GM12878 (cell line): ENCODE results near the gene DDX39A. TPM values are rescaled to one million over a fixed set of nuclear protein-coding genes. Genes with fewer than 3 reads are reported as not detected.

Experiments used
- BACH1 ChIP-seq: fragments of 450-650 bp; IDR thresholded peaks from 2 replicates; pipeline ENCODE4 v1.6.1; 2017; ENCODE audit warnings: mild to moderate bottlenecking, borderline replicate concordance
- CBFB ChIP-seq: IDR thresholded peaks from 2 replicates; pipeline ENCODE4 v1.6.1; 2016; ENCODE audit warnings: antibody characterized with exemption, low read depth
- CTCF ChIP-seq, 3 experiments: IDR thresholded peaks in 2 of 3; conservative IDR thresholded peaks in 1 of 3; 2 replicates each; pipeline ENCODE4 v1.5.1; 2011; ENCODE audit warnings: low read depth in 3 of 3, low read length in 3 of 3, mild to moderate bottlenecking in 3 of 3, control low read depth in 2 of 3, moderate library complexity in 2 of 3, inconsistent platforms in 1 of 3, mixed read lengths in 1 of 3; ENCODE audit not compliant: control insufficient read depth in 2 of 3, insufficient read depth in 1 of 3; ENCODE audit errors: extremely low read depth in 1 of 3
- EED ChIP-seq: sonication (generic); IDR thresholded peaks from 2 replicates; pipeline ENCODE4 v1.6.1; 2016; ENCODE audit warnings: antibody characterized with exemption, low read depth
- HDAC6 ChIP-seq: fragments of 200-600 bp; sonication (generic); IDR thresholded peaks from one replicate; pipeline ENCODE4 v1.8.0; 2017; ENCODE audit warnings: antibody characterized with exemption; ENCODE audit not compliant: unreplicated experiment
- IRF5 ChIP-seq: fragments of 450-650 bp; IDR thresholded peaks from 2 replicates; pipeline ENCODE4 v1.6.1; 2017; ENCODE audit warnings: borderline replicate concordance
- LARP7 ChIP-seq: fragments of 450-650 bp; IDR thresholded peaks from 2 replicates; pipeline ENCODE4 v1.6.1; 2017; ENCODE audit warnings: mild to moderate bottlenecking
- MLLT1 ChIP-seq: fragments of 450-650 bp; IDR thresholded peaks from 2 replicates; pipeline ENCODE4 v1.6.1; 2016; ENCODE audit warnings: mild to moderate bottlenecking
- NFYA ChIP-seq: IDR thresholded peaks from 2 replicates; pipeline ENCODE4 v1.6.1; 2011; ENCODE audit warnings: low read depth, mild to moderate bottlenecking, low read length, improper control_type of control experiment, borderline replicate concordance
- POLR2AphosphoS5 ChIP-seq: IDR thresholded peaks from 2 replicates; pipeline ENCODE4 v1.6.1; 2011; ENCODE audit warnings: mild to moderate bottlenecking, low read length, inconsistent platforms
- SIN3A ChIP-seq: IDR thresholded peaks from 2 replicates; pipeline ENCODE4 v1.6.1; 2012; ENCODE audit warnings: low read depth, low read length, improper control_type of control experiment
- SKIL ChIP-seq: fragments of 450-650 bp; IDR thresholded peaks from 2 replicates; pipeline ENCODE4 v1.6.1; 2017; ENCODE audit warnings: mild to moderate bottlenecking, low read depth, inconsistent platforms; ENCODE audit not compliant: poor library complexity, severe bottlenecking
- SUZ12 ChIP-seq: fragments of 200-600 bp; sonication (generic); IDR thresholded peaks from one replicate; pipeline ENCODE4 v1.6.1; 2018; ENCODE audit warnings: antibody characterized with exemption, mild to moderate bottlenecking; ENCODE audit not compliant: unreplicated experiment
- ZNF217 ChIP-seq: fragments of 450-650 bp; IDR thresholded peaks from 2 replicates; pipeline ENCODE4 v1.6.1; 2017; ENCODE audit warnings: antibody characterized with exemption, mild to moderate bottlenecking
- ZNF384 ChIP-seq: IDR thresholded peaks from 2 replicates; pipeline ENCODE4 v1.6.1; 2012; ENCODE audit warnings: low read depth, mild to moderate bottlenecking, low read length, improper control_type of control experiment, borderline replicate concordance
- ZNF622 ChIP-seq: fragments of 450-650 bp; IDR thresholded peaks from 2 replicates; pipeline ENCODE4 v1.6.1; 2017; ENCODE audit warnings: mild to moderate bottlenecking, inconsistent platforms
- polyA plus RNA-seq, 11 experiments: library from polyadenylated mRNA; depleted of rRNA in 4 of 11; unstranded in 6 of 11; stranded (reverse) in 5 of 11; fragments of >200 nt; fragmentation: Nextera tagmentation in 4 of 11; fragmentation: Illumina TruSeq in 1 of 11; extraction: Ambion mirVana in 4 of 11; extraction: Trizol in 1 of 11; gene quantifications; 1 replicate in 1 of 11; 2 replicates in 10 of 11; pipeline versions ENCODE4 v1.2.1 to v1.2.3, GENCODE V29; 2011 to 2016; ENCODE audit warnings: inconsistent platforms in 2 of 11, missing spikeins in 2 of 11, low read depth in 1 of 11
- total RNA-seq, 4 experiments: library from RNA; depleted of rRNA in 3 of 4; stranded (reverse); fragments of >200 nt in 3 of 4; fragmentation: Illumina TruSeq in 1 of 4; extraction: Trizol in 1 of 4; gene quantifications; 2 replicates each; pipeline versions ENCODE4 v1.2.1 to v1.2.3, GENCODE V29; 2013 to 2021

DDX39A gene
- total and polyA plus RNA-seq, 10 of the 15 experiments (the other 5 are each of a cell fraction or from before 2014, with no cell fraction given), result 113 to 378 (median 224) TPM

- no peak for TF ChIP-seq HDAC6
- TF ChIP-seq SIN3A, result peak; percentile 73
- TF ChIP-seq MLLT1, result peak; percentile 15
- peak; percentile 61; the same call in 1 of the 2 replicates for TF ChIP-seq POLR2AphosphoS5
- no peak for TF ChIP-seq SUZ12
- TF ChIP-seq EED, result no peak
- TF ChIP-seq BACH1, result peak; percentile 47; the same call in 1 of the 2 replicates
- no peak for TF ChIP-seq ZNF622
- no peak for TF ChIP-seq NFYA
- TF ChIP-seq CBFB, result 0 out of 2 replicates have a peak, but pooled peaks have one; percentile 30
- TF ChIP-seq SKIL, result no peak
- 0 out of 2 replicates have a peak, but pooled peaks have one; percentile 34 for TF ChIP-seq LARP7
- TF ChIP-seq ZNF217, result 0 out of 2 replicates have a peak, but pooled peaks have one; percentile 49
- 0 out of 6 replicates have a peak, but pooled peaks of 1 of the 3 experiments have one; percentile 15 for TF ChIP-seq CTCF (IDR thresholded peaks at IDR 0.05 in 2 of 3, conservative IDR thresholded peaks at IDR 0.05 in 1 of 3; ENCODE audit: control insufficient read depth in 2 of 3, extremely low read depth in 1 of 3, insufficient read depth in 1 of 3, low read depth in 3 of 3, low read length in 3 of 3)
- no peak for TF ChIP-seq IRF5
- TF ChIP-seq ZNF384, result no peak
These were observed 37.3 kb downstream of the DDX39A start (continued) for GRCh38 chr19:14381689-14382474.
